ENCODE results near the gene TUFT1. TPM values are rescaled to one million over a fixed set of nuclear protein-coding genes. Genes with fewer than 3 reads are reported as not detected.

Gene TUFT1
- total RNA-seq, result 33.3 TPM

- DNase-seq, result peak; percentile 52
Measured at GRCh38 chr1:151540021-151540981, at the start of gene TUFT1. TSS of gene TUFT1 (plus strand) at chr1:151540309. CDS start at chr1:151540367, 58 bp downstream.

GRCh38 chr1:151491641-151492040 lies 48.5 kb upstream of the TUFT1 start:
- DNase-seq, result no peak

GRCh38 chr1:151492120-151492519 lies 48.0 kb upstream of the TUFT1 start:
- no peak for DNase-seq

- DNase-seq, result no peak
Measured at GRCh38 chr1:151493042-151493441, 47.1 kb upstream of the TUFT1 start.

- no peak for DNase-seq
Measured at GRCh38 chr1:151494741-151495281, 45.3 kb upstream of the TUFT1 start.

GRCh38 chr1:151495316-151495715 lies 44.8 kb upstream of the TUFT1 start:
- DNase-seq, result no peak

GRCh38 chr1:151499365-151499764 lies 40.7 kb upstream of the TUFT1 start:
- DNase-seq, result no peak

GRCh38 chr1:151499930-151500329 lies 40.2 kb upstream of the TUFT1 start:
- DNase-seq, result no peak

- DNase-seq, result no peak
Measured at GRCh38 chr1:151501474-151501873, 38.6 kb upstream of the TUFT1 start.

GRCh38 chr1:151502035-151502700 lies 37.9 kb upstream of the TUFT1 start:
- no peak for DNase-seq

- DNase-seq, result no peak
Measured at GRCh38 chr1:151502859-151503780, 37.0 kb upstream of the TUFT1 start.

- no peak for DNase-seq
Measured at GRCh38 chr1:151504252-151504651, 35.9 kb upstream of the TUFT1 start.

GRCh38 chr1:151504759-151505158 lies 35.4 kb upstream of the TUFT1 start:
- DNase-seq, result no peak

GRCh38 chr1:151508833-151509232 lies 31.3 kb upstream of the TUFT1 start:
- no peak for DNase-seq

GRCh38 chr1:151509350-151510019 lies 30.6 kb upstream of the TUFT1 start:
- DNase-seq, result no peak

- DNase-seq, result no peak
Measured at GRCh38 chr1:151510020-151510405, 30.1 kb upstream of the TUFT1 start.

GRCh38 chr1:151510614-151510956 lies 29.5 kb upstream of the TUFT1 start:
- no peak for DNase-seq

GRCh38 chr1:151510957-151511635 lies 29.0 kb upstream of the TUFT1 start, which contains the start of gene CGN:
TSS of gene CGN (plus strand) at chr1:151511387. CDS start at chr1:151518520, 7,133 bp downstream.
- DNase-seq, result peak; percentile 34

GRCh38 chr1:151511636-151512215 lies 28.4 kb upstream of the TUFT1 start:
- DNase-seq, result no peak

- no peak for DNase-seq
Measured at GRCh38 chr1:151512326-151512725, 27.8 kb upstream of the TUFT1 start.

Data from skin of body (tissue), 2 donors.